COR-L47 (cell line): ENCODE measurements around the gene NIPBL.
"Not testable (repeated sequence)": the region's sequence is repeated elsewhere in the genome, so short reads cannot be mapped to it uniquely, and the experiment has no call there.

ENCODE experiments used
- DNase-seq: peaks from one replicate; lab custom pipeline; 2025; lab: John Stamatoyannopoulos, UW

The NIPBL gene

GRCh38 chr5:37093795-37094194, 217.2 kb downstream of the NIPBL start:
- not testable (repeated sequence) for DNase-seq

GRCh38 chr5:37099267-37099666, 222.7 kb downstream of the NIPBL start:
- DNase-seq: not testable (repeated sequence)

GRCh38 chr5:37103302-37103701, 226.7 kb downstream of the NIPBL start:
- DNase-seq: no peak

GRCh38 chr5:37109338-37109737, 232.8 kb downstream of the NIPBL start:
- DNase-seq: no peak

GRCh38 chr5:37110135-37110534, 233.6 kb downstream of the NIPBL start:
- no peak for DNase-seq

- DNase-seq: no peak
Observed at GRCh38 chr5:37111426-37112382, 235.1 kb downstream of the NIPBL start.

- no peak for DNase-seq
Observed at GRCh38 chr5:37112383-37112991, 235.9 kb downstream of the NIPBL start.
